Measurements from ENCODE around the gene SFMBT2.

Gene SFMBT2

DNA sequence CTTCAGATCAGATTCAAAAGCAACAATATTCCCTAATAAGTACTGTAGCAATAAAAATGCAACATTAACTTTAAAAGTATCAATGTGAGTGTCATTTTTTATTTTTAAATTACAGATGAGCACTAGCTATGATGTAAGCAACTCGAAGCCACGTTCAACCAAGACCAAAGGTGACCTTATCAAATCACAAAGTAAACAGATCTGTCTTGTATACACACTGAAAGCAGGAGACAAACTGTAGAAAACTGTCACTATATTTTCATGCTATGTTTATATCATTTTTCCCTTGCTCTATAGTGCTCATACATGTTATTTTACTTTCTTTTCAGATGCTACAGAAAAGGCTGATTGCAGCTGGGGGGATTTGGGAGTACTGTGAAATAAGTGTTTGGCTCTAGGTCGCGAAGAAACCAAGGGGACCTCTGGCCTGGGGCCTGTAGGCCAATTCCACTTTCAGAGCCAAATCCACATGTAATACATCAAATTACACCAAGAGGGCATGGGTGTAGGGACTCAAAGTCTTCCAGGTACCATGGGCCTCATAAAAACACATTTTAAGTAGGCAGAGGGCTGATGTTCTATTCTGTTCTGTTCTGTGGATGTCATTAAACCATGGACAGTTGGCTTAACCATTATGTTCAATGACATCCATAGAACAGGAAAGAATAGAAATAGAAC, 245.2 kb downstream of the SFMBT2 start:
- in situ Hi-C loops (cut with HindIII; ENCODE audit: low pct_unique_long_range_greater_than_20kb, low sequenced_read_pairs), result no loop called here
- no peak for TF ChIP-seq JUND (IDR thresholded peaks at IDR 0.05; ENCODE audit: low read depth)
- no peak for DNase-seq (ENCODE audit: low read depth in 1 of 2, low spot score in 1 of 2)

- TF ChIP-seq JUND (IDR thresholded peaks at IDR 0.05; ENCODE audit: low read depth), result no peak
- in situ Hi-C loops (cut with HindIII; ENCODE audit: low pct_unique_long_range_greater_than_20kb, low sequenced_read_pairs), result no loop called here
- DNase-seq (ENCODE audit: low read depth in 1 of 2, low spot score in 1 of 2), result no peak
Observed at GRCh38 chr10:7164955-7165354, 245.9 kb downstream of the SFMBT2 start.

GRCh38 chr10:7162331-7162730, 248.5 kb downstream of the SFMBT2 start:
- no peak for TF ChIP-seq JUND (IDR thresholded peaks at IDR 0.05; ENCODE audit: low read depth)
- no peak for DNase-seq (ENCODE audit: low read depth in 1 of 2, low spot score in 1 of 2)
- in situ Hi-C loops (cut with HindIII; ENCODE audit: low pct_unique_long_range_greater_than_20kb, low sequenced_read_pairs), result no loop called here

DNA sequence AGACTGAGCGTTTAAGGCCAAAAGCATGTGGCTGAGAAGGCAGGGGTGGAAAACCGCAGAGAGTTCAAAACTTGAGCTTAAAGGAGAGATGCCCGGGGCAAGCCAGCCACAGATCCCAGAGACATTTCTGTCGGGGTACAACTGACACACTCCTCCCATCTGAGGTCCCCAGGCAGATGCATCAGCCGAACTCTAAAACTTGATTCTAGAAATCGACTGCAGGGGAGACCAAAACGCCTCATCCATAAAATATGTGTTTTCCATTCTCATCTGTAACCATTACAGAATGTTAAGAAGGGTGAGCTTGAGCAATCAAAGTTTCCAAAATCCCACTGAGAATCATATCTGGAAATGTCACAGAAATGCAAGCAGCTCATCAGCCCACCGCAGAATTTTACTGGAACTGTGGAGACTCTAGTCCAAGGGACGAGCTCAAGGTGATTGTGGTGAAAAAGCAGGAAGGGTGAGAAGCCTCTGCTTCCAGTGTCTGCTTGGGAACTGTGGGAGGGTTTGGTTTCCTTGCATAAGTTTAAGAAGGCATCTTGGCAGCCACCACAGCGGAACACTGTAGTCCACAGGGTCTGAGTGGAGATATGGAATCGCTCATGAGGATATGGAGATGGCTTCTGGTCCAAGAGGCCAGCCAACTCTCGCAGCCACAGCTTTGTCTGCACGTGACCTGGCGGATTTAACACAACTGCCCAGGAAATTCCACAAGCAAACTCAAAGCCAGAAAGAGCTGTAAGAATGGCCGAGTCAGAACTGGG, 249.2 kb downstream of the SFMBT2 start:
- no peak for TF ChIP-seq JUND (IDR thresholded peaks at IDR 0.05; ENCODE audit: low read depth)
- in situ Hi-C loops (cut with HindIII; ENCODE audit: low pct_unique_long_range_greater_than_20kb, low sequenced_read_pairs), result no loop called here
- no peak for DNase-seq (ENCODE audit: low read depth in 1 of 2, low spot score in 1 of 2)

DNA sequence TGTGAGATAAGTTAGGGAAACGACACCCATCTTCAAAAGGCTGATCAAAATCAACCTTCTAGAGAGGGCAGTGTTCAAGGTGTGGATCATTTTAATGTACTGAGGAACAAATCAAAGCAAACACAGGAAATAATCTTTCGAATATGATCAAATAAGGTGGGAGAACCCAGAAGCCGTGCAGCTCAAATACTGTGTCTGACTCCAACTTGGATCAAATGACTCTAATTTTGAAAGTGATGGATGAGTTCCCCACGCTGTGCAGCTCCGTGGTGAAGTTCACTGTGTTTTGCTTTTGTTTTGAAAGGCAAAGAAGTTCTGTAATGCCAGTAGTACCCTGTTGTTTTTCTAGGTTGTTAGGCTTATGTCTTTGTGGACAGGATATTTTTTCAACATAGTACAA, 250.9 kb downstream of the SFMBT2 start:
- no peak for TF ChIP-seq JUND (IDR thresholded peaks at IDR 0.05; ENCODE audit: low read depth)
- no peak for DNase-seq (ENCODE audit: low read depth in 1 of 2, low spot score in 1 of 2)
- in situ Hi-C loops (cut with HindIII; ENCODE audit: low pct_unique_long_range_greater_than_20kb, low sequenced_read_pairs), result no loop called here

- in situ Hi-C loops (cut with HindIII; ENCODE audit: low pct_unique_long_range_greater_than_20kb, low sequenced_read_pairs), result no loop called here
- no peak for TF ChIP-seq JUND (IDR thresholded peaks at IDR 0.05; ENCODE audit: low read depth)
- no peak for DNase-seq (ENCODE audit: low read depth in 1 of 2, low spot score in 1 of 2)
Observed at GRCh38 chr10:7159517-7159916, 251.3 kb downstream of the SFMBT2 start.

DNA sequence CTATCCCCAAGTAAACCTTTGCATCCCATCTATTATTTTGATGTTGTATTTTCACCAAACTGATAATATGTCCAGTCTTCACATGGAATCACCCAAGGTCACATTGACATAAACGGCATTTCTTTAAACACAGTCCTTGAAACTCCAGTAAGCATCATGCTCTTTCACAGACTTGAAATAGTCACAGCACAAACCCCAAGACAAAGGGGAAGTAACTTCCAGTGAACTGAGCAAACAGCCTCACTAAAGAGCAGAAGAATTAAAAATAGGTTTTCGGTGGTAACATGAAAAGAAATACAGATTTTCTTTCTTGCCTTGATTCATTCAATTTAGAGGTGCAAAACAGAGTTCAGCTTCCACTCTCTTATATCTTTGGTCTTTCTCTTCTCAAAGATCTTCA, 253.7 kb downstream of the SFMBT2 start:
- no peak for DNase-seq (ENCODE audit: low read depth in 1 of 2, low spot score in 1 of 2)
- TF ChIP-seq JUND (IDR thresholded peaks at IDR 0.05; ENCODE audit: low read depth), result no peak
- in situ Hi-C loops (cut with HindIII; ENCODE audit: low pct_unique_long_range_greater_than_20kb, low sequenced_read_pairs), result no loop called here

DNA sequence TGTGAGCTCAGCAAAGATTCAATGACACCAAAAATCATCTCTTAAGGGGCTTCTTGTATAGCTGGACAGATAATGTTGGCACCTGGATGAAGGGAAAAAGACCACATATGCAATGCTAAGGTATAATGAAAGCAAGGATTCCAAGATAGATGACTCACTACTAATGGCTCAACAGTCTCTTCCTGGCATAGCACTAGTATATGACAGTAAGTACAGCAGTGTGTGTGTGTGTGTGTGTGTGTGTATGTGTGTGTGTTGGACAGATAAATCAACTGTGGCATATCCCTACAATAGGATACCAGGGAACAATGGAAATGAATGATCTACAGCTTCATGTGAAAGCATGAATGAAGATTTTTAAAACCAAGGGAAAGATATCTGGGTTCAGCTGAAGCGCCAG, 257.1 kb downstream of the SFMBT2 start:
- DNase-seq (ENCODE audit: low read depth in 1 of 2, low spot score in 1 of 2), result no peak
- in situ Hi-C loops (cut with HindIII; ENCODE audit: low pct_unique_long_range_greater_than_20kb, low sequenced_read_pairs), result no loop called here
- TF ChIP-seq JUND (IDR thresholded peaks at IDR 0.05; ENCODE audit: low read depth), result no peak

GRCh38 chr10:7152982-7153381, 257.9 kb downstream of the SFMBT2 start:
- no peak for DNase-seq (ENCODE audit: low read depth in 1 of 2, low spot score in 1 of 2)
- in situ Hi-C loops (cut with HindIII; ENCODE audit: low pct_unique_long_range_greater_than_20kb, low sequenced_read_pairs), result no loop called here

GRCh38 chr10:7152341-7152740, 258.5 kb downstream of the SFMBT2 start:
- no peak for TF ChIP-seq JUND (IDR thresholded peaks at IDR 0.05; ENCODE audit: low read depth)
- no peak for DNase-seq (ENCODE audit: low read depth in 1 of 2, low spot score in 1 of 2)

More at GRCh38 chr10:7152982-7153381, 257.9 kb downstream of the SFMBT2 start:
- no peak for TF ChIP-seq JUND (IDR thresholded peaks at IDR 0.05; ENCODE audit: low read depth)

DNA sequence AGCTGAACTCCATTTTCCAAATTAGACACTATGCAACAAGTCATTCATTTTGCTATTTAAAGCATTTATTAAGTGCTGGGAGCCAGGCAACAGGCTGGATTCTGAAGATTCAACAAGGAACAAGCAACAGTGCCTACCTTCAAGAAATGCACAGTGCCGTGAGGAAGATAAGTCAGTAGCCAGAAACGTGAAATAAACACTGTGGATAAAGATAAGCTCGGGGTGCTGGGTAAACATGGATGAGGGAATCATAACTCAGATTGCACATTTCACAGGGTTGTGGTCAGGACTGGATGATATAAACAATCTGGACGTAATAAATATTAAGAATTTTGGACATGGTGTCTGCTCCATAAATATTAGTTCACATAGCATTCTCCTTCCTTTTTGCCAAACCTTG, 259.3 kb downstream of the SFMBT2 start:
- in situ Hi-C loops (cut with HindIII; ENCODE audit: low pct_unique_long_range_greater_than_20kb, low sequenced_read_pairs), result no loop called here
- no peak for TF ChIP-seq JUND (IDR thresholded peaks at IDR 0.05; ENCODE audit: low read depth)
- no peak for DNase-seq (ENCODE audit: low read depth in 1 of 2, low spot score in 1 of 2)

More at GRCh38 chr10:7152341-7152740, 258.5 kb downstream of the SFMBT2 start:
- in situ Hi-C loops (cut with HindIII; ENCODE audit: low pct_unique_long_range_greater_than_20kb, low sequenced_read_pairs), result no loop called here

DNA sequence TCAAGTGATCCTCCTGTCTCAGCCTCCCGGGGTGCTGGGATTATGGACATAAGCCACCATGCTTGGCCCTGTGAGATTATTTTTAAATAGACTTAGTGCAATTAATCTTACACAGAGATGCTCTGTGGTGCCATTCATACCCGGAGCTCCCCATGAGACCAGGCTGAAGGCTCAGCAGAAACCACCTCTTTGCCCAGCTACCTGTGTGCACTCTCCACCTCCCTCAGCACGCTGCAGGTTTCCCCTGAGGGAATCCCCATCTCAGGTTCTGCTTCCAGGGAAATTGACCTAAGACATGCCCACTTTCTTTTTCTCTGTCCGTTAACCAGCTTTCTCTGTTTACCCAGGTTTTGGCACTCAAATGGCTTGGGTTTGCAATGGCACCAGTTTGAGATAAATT, 260.5 kb downstream of the SFMBT2 start:
- in situ Hi-C loops (cut with HindIII; ENCODE audit: low pct_unique_long_range_greater_than_20kb, low sequenced_read_pairs), result no loop called here
- no peak for TF ChIP-seq JUND (IDR thresholded peaks at IDR 0.05; ENCODE audit: low read depth)
- DNase-seq (ENCODE audit: low read depth in 1 of 2, low spot score in 1 of 2), result no peak

DNA sequence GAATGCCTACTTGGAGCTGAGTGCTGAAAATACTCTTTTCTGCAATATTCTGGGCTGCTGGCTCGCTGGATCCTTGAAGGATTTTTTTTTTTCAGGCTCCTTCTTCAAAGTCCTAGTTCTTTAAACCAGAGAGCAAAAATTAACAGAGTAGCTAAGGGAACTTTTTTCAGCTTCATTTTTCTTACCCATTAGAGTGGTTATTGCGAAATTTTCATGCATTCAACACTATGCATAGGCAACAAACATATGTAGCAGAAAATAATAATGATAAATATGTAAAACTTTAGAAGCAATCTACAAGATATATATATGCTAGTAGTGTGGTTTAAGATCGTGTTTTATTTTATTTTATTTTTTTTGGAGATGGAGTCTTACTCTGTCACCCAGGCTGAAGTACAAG, 264.6 kb downstream of the SFMBT2 start:
- no peak for TF ChIP-seq JUND (IDR thresholded peaks at IDR 0.05; ENCODE audit: low read depth)
- no peak for DNase-seq (ENCODE audit: low read depth in 1 of 2, low spot score in 1 of 2)
- in situ Hi-C loops (cut with HindIII; ENCODE audit: low pct_unique_long_range_greater_than_20kb, low sequenced_read_pairs), result no loop called here
